Activated naive CD8-positive, alpha-beta T cell treated with anti-CD3 and anti-CD28 coated beads, Interleukin-2, amount 50 U/mL, for 16 hours (primary cell): ENCODE data around the gene MYO1B.

Experiments used
- DNase-seq: peaks from one replicate; pipeline ENCODE4 v3.0.0-alpha.2; 2020; ENCODE audit warnings: low read depth, low spot score

MYO1B gene

GRCh38 chr2:191321861-191322662 lies 76.9 kb downstream of the MYO1B start:
- no peak for DNase-seq

GRCh38 chr2:191322828-191323506 lies 77.8 kb downstream of the MYO1B start:
- DNase-seq = no peak

GRCh38 chr2:191325651-191326365 lies 80.6 kb downstream of the MYO1B start:
- no peak for DNase-seq

- DNase-seq = no peak
These were observed 82.3 kb downstream of the MYO1B start for GRCh38 chr2:191327484-191327883.

- DNase-seq = no peak
These were observed 83.1 kb downstream of the MYO1B start for GRCh38 chr2:191328150-191328809.

GRCh38 chr2:191329841-191330240 lies 84.6 kb downstream of the MYO1B start:
- DNase-seq = no peak

- DNase-seq = no peak
These were observed 88.7 kb downstream of the MYO1B start for GRCh38 chr2:191333911-191334357.

- no peak for DNase-seq
These were observed 90.8 kb downstream of the MYO1B start for GRCh38 chr2:191335875-191336464.

GRCh38 chr2:191341436-191341835 lies 96.2 kb downstream of the MYO1B start:
- no peak for DNase-seq

- no peak for DNase-seq
These were observed 98.7 kb downstream of the MYO1B start for GRCh38 chr2:191343796-191344338.

- no peak for DNase-seq
These were observed 100.6 kb downstream of the MYO1B start for GRCh38 chr2:191345788-191346187.

GRCh38 chr2:191347154-191347553 lies 102.0 kb downstream of the MYO1B start:
- no peak for DNase-seq

GRCh38 chr2:191347881-191348280 lies 102.7 kb downstream of the MYO1B start:
- DNase-seq = no peak

GRCh38 chr2:191349990-191350389 lies 104.8 kb downstream of the MYO1B start:
- DNase-seq = no peak

- no peak for DNase-seq
These were observed 105.6 kb downstream of the MYO1B start for GRCh38 chr2:191350826-191351225.

- DNase-seq = no peak
These were observed 106.1 kb downstream of the MYO1B start for GRCh38 chr2:191351298-191351697.

GRCh38 chr2:191351921-191352320 lies 106.7 kb downstream of the MYO1B start:
- no peak for DNase-seq

GRCh38 chr2:191352536-191352935 lies 107.3 kb downstream of the MYO1B start:
- no peak for DNase-seq

- DNase-seq = no peak
These were observed 110.1 kb downstream of the MYO1B start for GRCh38 chr2:191355170-191355758.

- DNase-seq = no peak
These were observed 112.5 kb downstream of the MYO1B start for GRCh38 chr2:191357678-191358077.
